Stomach (tissue), 9 donors: ENCODE measurements around the gene PER1. TPM values are rescaled to one million over a fixed set of nuclear protein-coding genes. Genes with fewer than 3 reads are reported as not detected.
A peak's percentile ranks its signal among the peaks of the same experiment; 100 is the strongest.
"Not testable (repeated sequence)": the region's sequence is repeated elsewhere in the genome, so short reads cannot be mapped to it uniquely, and the experiment has no call there.

Experiments
- DNase-seq, 2 donors: peaks; one replicate each; pipeline versions ENCODE4 v3.0.0 to v3.0.0-alpha.2; 2013 to 2019
- H3K27ac ChIP-seq, 5 donors: fragments of 200-600 bp in 4 of 5; sonication (generic) in 4 of 5; one replicate each; pipeline ENCODE4 v1.5.1; 2013 to 2019; ENCODE audit warnings: mild to moderate bottlenecking in 1 of 5, moderate library complexity in 1 of 5
- H3K27me3 ChIP-seq, 3 donors: fragments of 200-600 bp; sonication (generic); one replicate each; pipeline ENCODE4 v1.5.1; 2017 to 2019; ENCODE audit warnings: mixed run types in 1 of 3
- H3K36me3 ChIP-seq, 4 donors: fragments of 200-600 bp; sonication (generic); 1 replicate in 3 of 4; 2 replicates in 1 of 4; pipeline ENCODE4 v1.5.1; 2016 to 2019
- H3K4me1 ChIP-seq, 4 donors: fragments of 200-600 bp; sonication (generic); one replicate each; pipeline ENCODE4 v1.5.1; 2016 to 2019
- H3K4me3 ChIP-seq, 4 donors: fragments of 200-600 bp; sonication (generic) in 3 of 4; one replicate each; pipeline ENCODE4 v1.5.1; 2016 to 2019; ENCODE audit warnings: mild to moderate bottlenecking in 1 of 4
- H3K9me3 ChIP-seq, 4 donors: fragments of 200-600 bp; sonication (generic); one replicate each; pipeline ENCODE4 v1.5.1; 2016 to 2019
- EP300 ChIP-seq: sonication (generic); formaldehyde crosslinking; IDR thresholded peaks from one replicate; pipeline ENCODE4 v1.6.1; 2017; ENCODE audit warnings: antibody characterized with exemption
- POLR2A ChIP-seq, 4 donors: fragments of 450-650 bp; IDR thresholded peaks; one replicate each; pipeline ENCODE4 v1.6.1; 2016; ENCODE audit warnings: antibody characterized with exemption in 4 of 4, control low read depth in 2 of 4, mild to moderate bottlenecking in 1 of 4, moderate library complexity in 1 of 4
- POLR2AphosphoS5 ChIP-seq, 3 donors: sonication (generic); formaldehyde crosslinking; IDR thresholded peaks; one replicate each; pipeline ENCODE4 v1.6.1; 2016; ENCODE audit warnings: antibody characterized with exemption in 3 of 3
- WGBS, 5 donors: extraction: QIAGEN DNeasy Blood & Tissue Kit in 3 of 5; methylation state at CpG; one replicate each; pipeline versions ENCODE4 v1.1.5 to v1.1.7; 2013 to 2018; 5-methylcytosine and 5-hydroxymethylcytosine counted together
- intact Hi-C: fragments of 100-400 bp; cut with DNase I; formaldehyde crosslinking; loops from one replicate; pipeline ENCODE4 v1.15.1; 2023; ENCODE audit warnings: low total_unique reads
- polyA plus RNA-seq, 3 donors: library from polyadenylated mRNA; stranded (reverse); fragments of 200-250 nt; gene quantifications; one replicate each; pipeline ENCODE4 v1.2.3, GENCODE V29; 2013
- total RNA-seq, 5 donors: library from RNA; depleted of rRNA; stranded (reverse); fragments of >200 nt; gene quantifications; one replicate each; pipeline versions ENCODE4 v1.1.0 to v1.2.3, GENCODE V29; 2014 to 2016
- TF ChIP-seq, protein P1 (sequence below), 7 experiments: fragments of 450-650 bp in 4 of 7; fragments of 200-600 bp in 3 of 7; sonication (generic) in 3 of 7; IDR thresholded peaks; one replicate each; pipeline ENCODE4 v1.5.1; 2016 to 2019; ENCODE audit warnings: antibody characterized with exemption in 7 of 7, control low read depth in 2 of 7, mild to moderate bottlenecking in 1 of 7
- donor health status: healthy with polysubstance abuse.
- donor health status: Bipolar disorder and iron deficiency.
- donor health status: healthy.

The PER1 gene
- total and polyA plus RNA-seq, 8 donors = 16.2 to 163 (median 69.7) TPM

- DNase-seq = peak; percentile 90 to 97
- H3K4me3 ChIP-seq = peak within 1 kb of the TSS; percentile 55 to 61 (median 59)
- H3K9me3 ChIP-seq = no peaks in the 10 kb centered on the region
- intact Hi-C loops = no loop called here
- peak in 2 of 3 donors; percentile 69 to 74 for TF ChIP-seq POLR2AphosphoS5 (IDR thresholded peaks at IDR 0.05)
- TF ChIP-seq, protein P1, sequence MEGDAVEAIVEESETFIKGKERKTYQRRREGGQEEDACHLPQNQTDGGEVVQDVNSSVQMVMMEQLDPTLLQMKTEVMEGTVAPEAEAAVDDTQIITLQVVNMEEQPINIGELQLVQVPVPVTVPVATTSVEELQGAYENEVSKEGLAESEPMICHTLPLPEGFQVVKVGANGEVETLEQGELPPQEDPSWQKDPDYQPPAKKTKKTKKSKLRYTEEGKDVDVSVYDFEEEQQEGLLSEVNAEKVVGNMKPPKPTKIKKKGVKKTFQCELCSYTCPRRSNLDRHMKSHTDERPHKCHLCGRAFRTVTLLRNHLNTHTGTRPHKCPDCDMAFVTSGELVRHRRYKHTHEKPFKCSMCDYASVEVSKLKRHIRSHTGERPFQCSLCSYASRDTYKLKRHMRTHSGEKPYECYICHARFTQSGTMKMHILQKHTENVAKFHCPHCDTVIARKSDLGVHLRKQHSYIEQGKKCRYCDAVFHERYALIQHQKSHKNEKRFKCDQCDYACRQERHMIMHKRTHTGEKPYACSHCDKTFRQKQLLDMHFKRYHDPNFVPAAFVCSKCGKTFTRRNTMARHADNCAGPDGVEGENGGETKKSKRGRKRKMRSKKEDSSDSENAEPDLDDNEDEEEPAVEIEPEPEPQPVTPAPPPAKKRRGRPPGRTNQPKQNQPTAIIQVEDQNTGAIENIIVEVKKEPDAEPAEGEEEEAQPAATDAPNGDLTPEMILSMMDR (IDR thresholded peaks at IDR 0.05) = no peak
- no peaks in the 10 kb centered on the region for H3K36me3 ChIP-seq
- WGBS, 5 donors = 1 to 3% (median 2%) methylated on average over 35 to 56 of the region's 56 CpGs
- H3K4me1 ChIP-seq = peaks cover 24 to 44% (median 39%) of the 10 kb centered on the region in 4 donors
- peak within 1 kb of the TSS; percentile 66 to 97 (median 85) for H3K27ac ChIP-seq
- H3K27me3 ChIP-seq = no peaks in the 10 kb centered on the region
These were observed 24.2 kb upstream of the PER1 start, which contains the start of gene TMEM107 for GRCh38 chr17:8176197-8176940. TMEM107 (minus strand) TSS chr17:8176380; CDS start chr17:8176286, 94 bp downstream.

GRCh38 chr17:8175795-8176196 is 23.6 kb upstream of the PER1 start:
- Histone ChIP-seq H3K27ac (peak overlapping the region; percentile 66 to 97 (median 85)), H3K27me3 (no peaks in the 10 kb centered on the region), H3K36me3 (no peaks in the 10 kb centered on the region), H3K4me3 (peak overlapping the region; percentile 55 to 61 (median 59)), H3K9me3 (no peaks in the 10 kb centered on the region), H3K4me1 (peaks cover 24 to 44% (median 39%) of the 10 kb centered on the region in 4 donors)
- intact Hi-C loops = no loop called here
- 9 to 17% (median 13%) methylated on average over 11 of the region's 11 CpGs for WGBS, 5 donors
- TF ChIP-seq EP300 (no peak), POLR2AphosphoS5 (IDR thresholded peaks at IDR 0.05) (no peak), POLR2A (IDR thresholded peaks at IDR 0.05) (no peak)
- TF ChIP-seq, protein P1 (IDR thresholded peaks at IDR 0.05) = no peak
- DNase-seq = peak in 1 of 2 donors; percentile 58

GRCh38 chr17:8173871-8174322 is 21.7 kb upstream of the PER1 start:
- no peak for TF ChIP-seq POLR2A (IDR thresholded peaks at IDR 0.05)
- no peak for TF ChIP-seq EP300
- TF ChIP-seq POLR2AphosphoS5 (IDR thresholded peaks at IDR 0.05) = no peak
- TF ChIP-seq, protein P1 (IDR thresholded peaks at IDR 0.05) = no peak
- H3K27me3 ChIP-seq = no peaks in the 10 kb centered on the region
- peak overlapping the region; percentile 73 to 97 (median 93) for H3K27ac ChIP-seq
- H3K4me1 ChIP-seq = peaks cover 24 to 44% (median 39%) of the 10 kb centered on the region in 4 donors
- H3K4me3 ChIP-seq = peak overlapping the region; percentile 21 to 46 (median 41)
- DNase-seq = no peak
- H3K9me3 ChIP-seq = no peaks in the 10 kb centered on the region
- no peaks in the 10 kb centered on the region for H3K36me3 ChIP-seq
- 5 to 7% (median 6%) methylated on average over 14 of the region's 14 CpGs for WGBS, 5 donors
- intact Hi-C loops = no loop called here

- peak; percentile 83 to 97 for DNase-seq
- H3K36me3 ChIP-seq = no peaks in the 10 kb centered on the region
- WGBS, 5 donors = 0 to 1% (median 1%) methylated on average over 23 of the region's 23 CpGs
- H3K27ac ChIP-seq = peak overlapping the region; percentile 73 to 97 (median 93)
- H3K4me1 ChIP-seq = peaks cover 24 to 44% (median 39%) of the 10 kb centered on the region in 4 donors
- H3K4me3 ChIP-seq = peak overlapping the region; percentile 21 to 46 (median 41)
- no peaks in the 10 kb centered on the region for H3K9me3 ChIP-seq
- intact Hi-C loops = no loop called here
- TF ChIP-seq POLR2AphosphoS5 (IDR thresholded peaks at IDR 0.05) (peak; percentile 99 to 100 (median 100)), EP300 (no peak), POLR2A (IDR thresholded peaks at IDR 0.05) (peak in 2 of 4 donors; percentile 100)
- TF ChIP-seq, protein P1 (IDR thresholded peaks at IDR 0.05) = peak in 1 of 7 experiments; percentile 15
- H3K27me3 ChIP-seq = no peaks in the 10 kb centered on the region
These were observed 21.1 kb upstream of the PER1 start for GRCh38 chr17:8173056-8173870.

GRCh38 chr17:8170186-8170585 is 18.0 kb upstream of the PER1 start:
- H3K27me3 ChIP-seq, DNase-seq, intact Hi-C loops, H3K27ac ChIP-seq, H3K9me3 ChIP-seq, H3K36me3 ChIP-seq, H3K4me3 ChIP-seq: not testable (repeated sequence)
- H3K4me1 ChIP-seq = peaks cover 10 to 23% (median 18%) of the 10 kb centered on the region in 4 donors
- WGBS, 5 donors = 83 to 94% (median 90%) methylated on average over 18 to 19 of the region's 19 CpGs
